ENCODE data around the gene NRN1.

NRN1 gene

DNA sequence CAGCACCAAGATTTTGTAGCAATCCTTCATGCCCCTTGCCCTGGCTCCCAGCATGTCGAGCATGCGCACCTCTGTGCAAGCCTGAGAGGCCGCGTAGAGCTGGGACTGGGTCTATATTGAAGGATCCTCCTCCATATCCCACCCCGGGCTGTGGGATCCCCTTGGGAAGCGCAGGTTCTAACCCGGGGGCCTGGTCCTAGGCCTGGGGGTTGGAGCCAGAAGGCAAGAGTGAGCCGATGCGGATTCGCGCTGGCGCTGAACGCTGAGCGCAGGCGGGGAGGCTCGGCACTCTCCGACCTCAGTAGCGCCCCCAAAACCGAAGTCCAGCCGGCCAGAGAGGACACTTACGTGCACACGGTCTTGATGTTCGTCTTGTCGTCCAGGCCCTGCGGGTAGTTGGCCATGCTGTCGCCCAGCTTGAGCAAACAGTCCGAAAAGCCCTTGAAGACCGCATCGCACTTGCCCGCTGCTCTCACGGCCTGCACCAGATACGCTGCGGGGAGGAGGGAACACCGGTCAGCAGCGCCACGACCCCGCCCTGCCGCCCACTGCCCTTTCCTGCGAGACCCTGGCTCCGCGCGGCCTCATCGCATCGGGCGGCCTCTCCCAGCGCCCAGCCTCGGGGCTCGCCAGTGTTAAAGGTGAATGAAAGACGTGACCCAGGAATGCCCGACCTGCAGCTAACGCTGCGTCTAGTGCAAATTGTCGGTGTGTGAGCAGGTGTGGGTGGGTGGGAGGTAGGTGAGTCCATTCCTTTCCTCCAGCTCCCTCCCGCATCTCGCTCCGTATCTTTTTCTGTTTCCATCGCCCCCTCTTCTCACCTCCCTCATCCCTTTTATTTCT lies 4.5 kb downstream of the NRN1 start:
- DNase-seq: no peak

- DNase-seq: no peak
Observed at GRCh38 chr6:6001443-6001842, 5.3 kb downstream of the NRN1 start.

DNA sequence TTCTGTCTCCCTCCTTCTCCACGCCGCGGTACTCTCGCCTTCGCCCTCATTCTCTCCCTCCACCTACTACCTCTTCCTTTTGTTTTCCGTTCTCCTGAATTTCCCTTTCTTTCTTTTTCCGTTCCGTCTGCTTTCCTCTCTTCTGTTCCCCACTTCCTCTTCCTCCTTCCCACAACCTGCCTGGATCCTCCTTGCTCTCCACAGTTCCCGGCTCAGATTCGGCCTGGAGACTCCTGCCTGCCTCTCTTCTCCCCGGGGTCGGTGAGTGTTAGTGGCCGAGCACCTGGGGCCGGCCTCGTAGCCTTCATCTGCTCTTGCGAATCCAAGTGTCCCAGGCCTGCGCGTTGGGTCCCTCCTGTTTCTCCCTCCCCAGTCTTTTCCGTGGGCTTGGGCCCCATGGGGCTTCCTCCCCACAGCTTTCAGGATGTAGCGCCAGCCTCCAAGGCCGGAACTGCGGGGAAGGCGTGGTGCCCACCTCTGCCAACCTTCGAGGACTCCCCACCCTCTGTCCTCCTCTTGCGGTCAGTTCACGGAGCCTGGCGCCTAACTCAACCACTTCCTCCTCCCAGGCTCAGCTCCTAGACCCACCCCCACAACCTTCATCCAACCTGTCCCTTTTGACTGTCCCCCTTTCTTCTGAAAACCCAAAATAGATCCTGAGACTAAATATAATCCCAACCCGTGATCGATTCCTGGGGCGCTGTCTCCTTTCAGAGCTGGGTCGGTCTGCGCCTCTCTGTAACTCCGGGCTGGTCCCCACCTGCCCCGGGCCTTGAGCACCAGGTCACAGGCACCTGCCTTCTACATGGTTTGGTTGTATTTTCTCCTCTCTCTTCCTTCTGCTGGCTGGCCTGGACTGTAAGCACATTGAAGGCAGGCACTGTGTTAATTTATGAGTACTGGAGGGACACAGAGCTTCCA lies 6.8 kb downstream of the NRN1 start:
- DNase-seq: no peak

- DNase-seq: peak in 1 of 2 experiments; percentile 23
Observed at GRCh38 chr6:5998711-5999687, 7.7 kb downstream of the NRN1 start.

GRCh38 chr6:5998236-5998635 lies 8.5 kb downstream of the NRN1 start:
- no peak for DNase-seq

DNA sequence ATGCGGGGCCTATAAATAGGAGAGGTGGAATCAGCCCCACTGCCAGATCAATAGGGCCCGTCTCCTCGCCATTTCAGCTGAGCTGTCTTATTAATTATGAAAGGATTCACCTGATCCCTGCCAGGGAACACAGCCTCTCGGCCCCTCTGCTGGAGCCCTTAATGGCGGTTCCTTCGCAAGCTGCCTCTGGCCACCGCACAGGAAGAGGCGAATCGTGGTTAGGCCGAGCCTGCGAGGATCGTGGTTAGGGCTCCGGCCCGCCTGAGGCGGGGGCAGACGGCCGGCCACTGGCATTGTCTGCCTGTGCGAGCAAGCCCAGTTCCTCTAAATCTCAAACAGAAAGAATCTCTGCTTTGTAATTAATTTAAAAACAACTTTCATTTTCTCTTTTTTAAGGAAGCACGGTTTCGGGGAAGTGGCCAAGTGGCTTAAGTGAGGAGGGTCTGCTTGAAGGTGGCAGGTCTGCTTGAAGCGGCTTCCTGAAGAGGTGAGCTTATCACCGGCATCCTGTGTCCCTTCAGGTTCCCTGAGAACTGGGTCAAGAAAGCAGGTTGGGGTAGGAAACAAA lies 9.2 kb downstream of the NRN1 start:
- peak in 1 of 2 experiments; percentile 28 for DNase-seq

- DNase-seq: peak in 1 of 2 experiments; percentile 18
Observed at GRCh38 chr6:5996714-5997419, 9.9 kb downstream of the NRN1 start.

GRCh38 chr6:5995949-5996713 lies 10.6 kb downstream of the NRN1 start:
- DNase-seq: peak; percentile 54 to 57

GRCh38 chr6:5995658-5995948 lies 11.1 kb downstream of the NRN1 start:
- no peak for DNase-seq

- no peak for DNase-seq
Observed at GRCh38 chr6:5994999-5995657, 11.6 kb downstream of the NRN1 start.

DNA sequence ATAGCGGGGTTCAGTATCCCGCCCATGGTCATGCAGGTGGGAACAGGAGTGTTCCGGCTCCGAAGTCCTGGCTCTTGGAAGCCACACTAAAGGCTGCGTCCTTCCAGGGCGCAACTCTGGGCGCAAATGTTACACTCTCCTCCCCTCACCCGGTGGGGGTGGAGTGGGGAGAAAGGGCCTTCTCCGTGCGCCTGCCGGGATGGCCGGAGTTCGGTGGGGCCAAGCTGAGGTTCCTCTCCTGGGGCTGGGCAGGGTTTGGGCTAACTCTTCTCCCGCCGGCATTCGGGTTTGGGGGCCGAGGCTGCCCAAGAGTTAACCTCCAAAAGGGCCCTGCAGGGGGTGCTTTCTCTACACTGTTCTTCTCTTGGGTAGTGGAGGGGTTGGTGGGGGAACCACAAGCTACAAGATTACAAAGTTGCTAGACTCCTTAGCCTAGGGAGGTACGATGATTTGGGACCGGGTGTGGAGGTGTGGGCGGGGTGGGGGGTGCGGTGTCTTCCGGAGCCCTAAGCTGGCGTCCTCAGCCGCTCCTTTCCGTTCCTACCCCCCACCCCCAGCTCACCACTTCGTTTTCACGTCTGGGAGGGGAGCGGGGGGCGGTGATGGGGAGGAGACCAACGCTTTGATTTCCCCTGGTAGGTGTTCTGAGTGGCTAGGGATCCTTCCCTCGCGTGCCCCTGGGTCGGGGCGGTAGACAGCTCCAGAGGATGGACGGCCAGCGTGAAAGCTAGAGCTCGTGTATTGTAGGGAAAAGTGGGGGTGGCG lies 12.3 kb downstream of the NRN1 start:
- no peak for DNase-seq

DNA sequence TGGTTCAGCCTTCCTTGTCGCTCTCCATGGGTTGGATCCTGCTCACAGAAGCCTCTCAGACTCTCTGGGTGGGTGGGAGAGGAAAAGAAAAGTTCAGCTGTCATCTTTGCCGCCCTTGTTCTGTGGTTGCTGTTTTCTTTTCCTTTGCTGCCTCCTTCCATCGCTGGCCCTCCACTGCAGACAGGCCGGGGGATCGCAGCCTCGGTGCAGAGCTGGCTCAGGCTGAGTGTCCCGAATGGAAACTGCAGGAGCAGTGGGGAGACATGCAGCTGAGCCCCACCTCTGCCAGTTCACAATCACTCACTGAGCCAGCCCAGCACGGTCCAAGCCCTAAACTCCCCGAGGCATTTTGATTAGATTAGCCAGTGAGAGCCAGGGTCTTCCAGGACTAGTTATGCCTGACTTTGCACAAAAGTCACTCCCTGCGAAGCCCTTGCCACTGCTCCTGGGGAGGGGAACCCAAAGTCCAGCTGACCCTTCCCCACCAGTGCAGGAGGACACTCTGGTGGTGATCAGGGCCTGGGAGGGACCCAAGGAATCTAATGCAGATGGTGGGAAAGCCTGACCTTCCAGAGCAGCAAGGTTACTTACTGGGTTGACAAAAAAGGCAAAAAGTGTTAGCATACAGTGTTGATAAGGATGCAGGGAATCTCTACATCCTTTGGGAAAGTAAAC lies 14.0 kb downstream of the NRN1 start:
- DNase-seq: no peak

DNA sequence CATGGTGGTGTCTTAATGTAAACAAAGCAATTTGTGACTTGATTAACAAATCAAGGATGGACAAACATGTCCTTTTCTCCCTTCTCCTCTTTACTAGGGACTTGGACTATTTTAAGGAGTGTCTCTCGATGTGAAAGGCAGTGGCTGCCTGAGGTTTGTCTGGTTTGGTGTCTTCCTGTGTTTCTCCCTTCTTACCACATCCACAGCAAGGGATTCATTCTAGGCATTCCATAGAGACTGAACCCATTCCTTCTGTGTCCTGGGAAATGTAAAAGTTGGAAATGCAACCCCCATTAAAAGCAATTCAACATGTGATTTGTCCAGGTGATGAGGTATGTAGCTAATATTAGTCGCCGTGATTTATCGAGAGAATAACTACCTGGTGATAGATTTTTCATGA lies 15.9 kb downstream of the NRN1 start:
- DNase-seq: no peak

DNA sequence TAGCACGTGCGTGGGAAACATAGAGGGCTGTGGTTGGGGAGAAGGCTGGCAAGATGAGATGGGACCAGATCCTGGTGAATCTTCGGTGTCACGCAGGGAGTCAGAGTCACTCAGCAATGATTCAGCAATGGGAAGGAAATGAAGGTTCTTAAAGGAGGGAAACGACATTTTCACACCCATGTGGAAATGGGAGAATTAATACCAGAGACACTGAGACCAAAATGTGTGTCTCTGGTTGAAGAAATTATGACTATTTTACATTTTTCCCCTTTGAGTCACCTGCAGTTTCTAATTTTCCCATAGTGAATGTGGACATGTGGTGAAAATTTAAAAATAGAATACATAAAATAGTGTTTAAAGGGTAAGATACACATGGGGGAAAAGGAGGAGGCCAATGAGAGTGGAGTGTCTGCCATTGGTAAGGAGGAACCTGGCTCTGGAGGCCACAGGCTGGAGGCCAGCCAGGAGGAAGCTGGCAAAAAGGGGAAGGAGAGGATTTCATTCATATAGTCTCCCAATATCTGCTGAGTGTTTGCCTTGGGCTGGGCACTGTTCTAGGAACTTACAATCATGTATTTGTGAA lies 17.5 kb downstream of the NRN1 start:
- peak; percentile 86 to 87 for DNase-seq

DNA sequence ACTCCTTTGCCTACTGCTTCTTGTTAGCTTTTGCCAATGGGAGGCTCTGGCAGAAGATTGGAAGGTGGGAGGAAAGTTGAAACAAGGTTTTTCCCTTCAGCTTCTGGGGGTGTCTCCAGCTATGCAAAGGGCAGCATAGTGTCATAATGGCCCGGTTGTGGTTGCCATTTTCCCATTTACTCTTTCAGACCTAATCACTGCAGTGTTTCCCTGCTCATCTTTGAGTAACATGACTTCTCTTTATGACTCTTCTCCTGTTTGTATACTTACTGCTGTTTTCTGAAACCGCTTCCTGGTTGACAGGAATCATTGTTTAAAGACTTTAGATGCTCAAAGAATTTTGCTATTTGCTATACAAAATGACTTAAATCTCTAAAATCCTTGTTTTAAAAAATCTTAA lies 19.9 kb downstream of the NRN1 start:
- DNase-seq: no peak

- DNase-seq: no peak
Observed at GRCh38 chr6:5984150-5985089, 22.3 kb downstream of the NRN1 start.

All from Kasumi-1 (cell line).